ENCODE data around the gene PITPNM1. TPM values are rescaled to one million over a fixed set of nuclear protein-coding genes. Genes with fewer than 3 reads are reported as not detected.

PITPNM1 gene
- total and polyA plus RNA-seq, 2 experiments from 2014 or later: 9.1 to 57.1 TPM

- TF ChIP-seq ZNF462 (CRISPR knock-in tag; IDR thresholded peaks at IDR 0.05) (no peak), ZNF114 (CRISPR knock-in tag; IDR thresholded peaks at IDR 0.05) (no peak), POLR2AphosphoS5 (IDR thresholded peaks at IDR 0.05; ENCODE audit: low read depth) (no peak), ETS1 (IDR thresholded peaks at IDR 0.05) (no peak), ZNF331 (CRISPR knock-in tag; IDR thresholded peaks at IDR 0.05; ENCODE audit: low read depth) (no peak), CREB1 (CRISPR knock-in tag; IDR thresholded peaks at IDR 0.05; ENCODE audit: low read depth) (no peak), JUNB (IDR thresholded peaks at IDR 0.05; ENCODE audit: unreplicated experiment) (no peak), STAT1 (IDR thresholded peaks at IDR 0.05; ENCODE audit: unreplicated experiment) (no peak)
Observed at GRCh38 chr11:67494371-67495233, 10.6 kb downstream of the PITPNM1 start (continued).
